IPS-18c (cell line): ENCODE measurements around the gene SLC7A8.
"Not testable (repeated sequence)": the region's sequence is repeated elsewhere in the genome, so short reads cannot be mapped to it uniquely, and the experiment has no call there.

ENCODE experiments used
- H3K4me3 ChIP-seq: 2 replicates; pipeline ENCODE4 v1.7.0; 2013; ENCODE audit warnings: low read depth, mild to moderate bottlenecking, low read length, moderate library complexity; ENCODE audit not compliant: insufficient read depth
- H3K9me3 ChIP-seq: one replicate; pipeline ENCODE4 v1.6.1; 2013; ENCODE audit warnings: mild to moderate bottlenecking, low read length, moderate library complexity; ENCODE audit not compliant: control insufficient read depth, insufficient read depth

SLC7A8 gene

DNA sequence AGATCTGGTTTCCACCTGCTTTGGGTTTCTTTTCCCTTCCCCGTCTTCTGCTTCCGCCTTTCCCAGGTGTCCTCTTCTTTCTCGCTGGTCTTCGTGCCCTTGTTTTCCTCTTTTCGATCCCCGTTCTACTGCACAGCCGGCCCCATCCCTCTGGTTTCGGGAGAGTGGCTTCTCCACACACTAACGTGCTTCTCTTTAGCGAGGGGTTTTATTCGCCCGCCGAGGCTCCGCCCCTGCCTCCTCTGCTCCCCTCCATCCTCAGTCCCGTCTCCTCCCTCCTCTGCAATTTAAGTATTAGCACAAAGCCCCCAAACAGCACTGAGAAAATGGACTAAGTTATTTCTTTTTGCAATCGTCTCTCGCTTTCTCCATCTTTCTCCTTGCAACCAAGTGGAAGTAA is at the start of gene SLC7A8:
Gene SLC7A8, minus strand, starts transcription at position 182 of the 400 bp plus-strand sequence. CDS start 746 bp downstream, outside the sequence.
- peak within 1 kb of the TSS; percentile 62 for H3K4me3 ChIP-seq

DNA sequence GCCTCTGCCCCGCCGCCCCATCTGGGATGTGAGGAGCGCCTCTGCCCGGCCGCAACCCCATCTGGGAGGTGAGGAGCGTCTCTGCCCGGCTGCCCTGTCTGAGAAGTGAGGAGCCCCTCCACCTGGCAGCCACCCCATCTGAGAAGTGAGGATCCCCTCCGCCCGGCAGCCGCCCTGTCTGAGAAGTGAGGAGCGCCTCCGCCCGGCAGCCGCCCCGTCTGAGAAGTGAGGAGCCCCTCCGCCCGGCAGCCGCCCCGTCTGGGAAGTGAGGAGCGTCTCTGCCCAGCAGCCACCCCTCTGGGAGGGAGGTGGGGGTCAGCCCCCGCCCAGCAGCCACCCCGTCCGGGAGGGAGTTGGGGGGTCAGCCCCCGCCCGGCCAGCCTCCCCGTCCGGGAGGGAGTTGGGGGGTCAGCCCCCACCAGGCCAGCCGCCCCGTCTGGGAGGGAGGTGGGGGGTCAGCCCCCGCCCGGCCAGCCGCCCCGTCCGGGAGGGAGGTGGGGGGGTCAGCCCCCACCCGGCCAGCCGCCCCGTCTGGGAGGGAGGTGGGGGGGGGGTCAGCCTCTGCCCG is 48.9 kb upstream of the SLC7A8 start:
- H3K9me3 ChIP-seq, H3K4me3 ChIP-seq: not testable (repeated sequence)

More for the DNA sequence above, at the start of gene SLC7A8:
- H3K9me3 ChIP-seq, result no peaks in the 10 kb centered on the region

GRCh38 chr14:23228812-23229211 is 45.4 kb upstream of the SLC7A8 start:
- H3K9me3 ChIP-seq, result no peaks in the 10 kb centered on the region
- H3K4me3 ChIP-seq, result no peak overlapping the region

DNA sequence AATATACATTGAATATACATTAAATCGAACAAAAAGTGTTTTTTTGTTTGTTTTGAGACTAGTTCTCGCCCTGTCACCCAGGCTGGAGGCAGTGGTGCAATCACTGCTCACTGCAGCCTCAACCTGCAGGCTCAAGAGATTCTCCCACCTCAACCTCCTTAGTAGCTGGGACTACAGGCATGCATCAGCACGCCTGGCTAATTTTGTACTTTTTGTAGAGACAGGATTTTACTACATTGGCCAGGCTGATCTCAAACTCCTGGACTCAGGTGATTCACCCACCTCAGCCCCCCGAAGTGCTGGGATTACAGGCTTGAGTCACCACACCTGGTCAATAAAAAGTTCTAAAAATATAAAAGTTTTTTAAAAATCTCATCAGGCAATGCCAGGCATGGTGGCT is 44.1 kb upstream of the SLC7A8 start:
- Histone ChIP-seq H3K9me3 (no peaks in the 10 kb centered on the region), H3K4me3 (no peak overlapping the region)

- not testable (repeated sequence) for H3K9me3 ChIP-seq, H3K4me3 ChIP-seq
Observed at GRCh38 chr14:23224958-23225357, 41.5 kb upstream of the SLC7A8 start.

- no peak overlapping the region for H3K4me3 ChIP-seq
- no peaks in the 10 kb centered on the region for H3K9me3 ChIP-seq
Observed at GRCh38 chr14:23219075-23219474, 35.6 kb upstream of the SLC7A8 start.

- H3K9me3 ChIP-seq, result no peaks in the 10 kb centered on the region
- H3K4me3 ChIP-seq, result no peak overlapping the region
Observed at GRCh38 chr14:23217032-23218020, 33.9 kb upstream of the SLC7A8 start.

DNA sequence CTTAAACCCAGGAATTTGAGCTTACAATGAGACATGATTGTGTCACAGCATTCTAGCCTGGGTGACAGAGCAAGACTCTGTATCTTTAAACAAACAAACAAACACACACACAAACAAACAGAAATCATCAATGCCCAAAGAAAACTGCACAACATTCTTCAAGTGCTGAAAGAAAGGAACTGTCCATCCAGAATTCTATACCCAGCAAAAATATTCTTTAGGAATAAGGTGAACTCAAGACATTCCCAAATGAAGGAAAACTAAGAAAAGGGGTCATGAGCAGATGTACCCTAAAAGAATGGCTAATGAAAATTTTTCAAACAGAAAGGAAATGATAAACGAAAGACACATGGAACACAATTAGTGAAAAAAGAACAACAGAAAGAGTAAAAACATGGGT is 32.0 kb upstream of the SLC7A8 start:
- no peaks in the 10 kb centered on the region for H3K9me3 ChIP-seq
- no peak overlapping the region for H3K4me3 ChIP-seq

DNA sequence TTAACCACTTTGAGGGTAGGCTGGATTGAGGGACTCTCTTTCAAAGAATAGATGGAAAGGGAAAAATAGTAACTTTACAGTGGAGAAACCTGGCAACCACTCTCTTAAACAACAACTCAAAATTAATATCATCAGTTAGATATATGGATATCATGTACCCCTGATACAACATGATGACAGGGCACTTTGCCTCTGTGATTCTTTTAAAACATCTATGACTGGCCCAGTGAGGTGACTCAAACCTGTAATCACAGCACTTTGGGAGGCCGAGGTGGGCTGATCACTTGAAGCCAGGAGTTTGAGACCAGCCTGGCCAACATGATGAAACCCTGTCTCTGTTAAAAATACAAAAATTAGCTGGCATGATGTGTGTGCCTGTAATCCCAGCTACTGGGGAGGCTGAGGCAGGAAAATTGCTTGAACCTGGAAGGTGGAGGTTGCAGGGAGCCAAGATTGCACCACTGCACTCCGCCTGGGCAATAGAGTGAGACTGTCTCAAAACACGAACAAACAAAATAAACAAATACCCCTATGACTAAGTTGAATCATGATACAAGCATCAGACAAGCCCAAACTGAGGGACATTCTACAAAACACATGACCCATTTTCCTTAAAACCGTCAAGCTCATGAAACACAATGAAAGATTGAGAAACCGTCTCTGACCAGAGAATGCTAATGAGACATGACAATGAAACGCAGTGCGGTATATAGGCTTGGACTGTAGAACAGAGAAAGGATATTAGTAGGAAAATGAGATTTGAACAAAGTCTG is 26.4 kb upstream of the SLC7A8 start:
- H3K4me3 ChIP-seq, result no peak overlapping the region
- no peaks in the 10 kb centered on the region for H3K9me3 ChIP-seq

- Histone ChIP-seq H3K4me3 (no peak overlapping the region), H3K9me3 (peaks cover 2% of the 10 kb centered on the region)
Observed at GRCh38 chr14:23208324-23208723, 24.9 kb upstream of the SLC7A8 start.

DNA sequence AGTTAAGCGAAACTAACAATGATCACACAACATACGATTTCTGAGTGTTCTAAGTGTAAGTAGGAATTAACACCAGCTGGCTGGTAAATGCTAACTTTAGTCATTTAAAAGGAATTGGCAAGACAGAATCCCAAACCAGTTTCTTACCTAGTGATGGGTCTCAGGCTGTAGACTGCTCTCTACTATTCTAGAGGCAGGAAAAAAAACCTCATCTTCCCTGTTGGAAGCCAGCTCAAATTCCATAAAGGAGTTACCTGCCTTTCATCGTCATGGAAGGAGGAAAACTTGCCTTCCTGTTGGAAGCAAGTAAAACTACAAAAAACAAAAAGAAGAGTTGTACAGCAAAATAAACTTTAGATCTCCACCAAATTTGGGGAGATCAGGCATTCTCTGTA is 23.7 kb upstream of the SLC7A8 start:
- H3K4me3 ChIP-seq, result no peak overlapping the region; the same call in 1 of the 2 replicates

GRCh38 chr14:23206422-23207145 is 23.1 kb upstream of the SLC7A8 start:
- Histone ChIP-seq H3K4me3 (no peak overlapping the region; the same call in 1 of the 2 replicates), H3K9me3 (peaks cover 2% of the 10 kb centered on the region)

More for the DNA sequence above, 23.7 kb upstream of the SLC7A8 start:
- H3K9me3 ChIP-seq, result peaks cover 2% of the 10 kb centered on the region

- Histone ChIP-seq H3K9me3 (peaks cover 2% of the 10 kb centered on the region), H3K4me3 (no peak overlapping the region)
Observed at GRCh38 chr14:23202001-23202400, 18.5 kb upstream of the SLC7A8 start.

GRCh38 chr14:23199141-23199540 is 15.7 kb upstream of the SLC7A8 start:
- not testable (repeated sequence) for H3K9me3 ChIP-seq, H3K4me3 ChIP-seq

DNA sequence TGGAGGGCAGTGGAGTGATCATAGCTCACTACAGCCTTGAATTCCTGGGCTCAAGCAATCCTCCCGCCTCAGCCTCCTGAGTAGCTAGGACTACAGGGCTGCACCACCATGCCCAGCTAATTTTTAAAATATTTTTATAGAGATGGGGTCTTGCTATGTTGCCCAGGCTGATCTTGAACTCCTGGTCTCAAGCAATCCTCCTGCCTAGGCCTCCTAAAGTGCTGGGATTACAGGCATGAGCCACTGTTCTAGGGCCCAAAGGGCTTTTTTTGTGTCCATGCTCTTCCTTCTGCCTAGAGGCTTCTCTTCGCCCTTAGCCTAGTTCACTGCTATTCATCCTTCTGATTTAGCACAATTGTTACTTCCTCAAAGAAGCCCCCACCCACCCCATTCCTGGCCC is 13.0 kb upstream of the SLC7A8 start:
- H3K9me3 ChIP-seq, result not testable (repeated sequence)

DNA sequence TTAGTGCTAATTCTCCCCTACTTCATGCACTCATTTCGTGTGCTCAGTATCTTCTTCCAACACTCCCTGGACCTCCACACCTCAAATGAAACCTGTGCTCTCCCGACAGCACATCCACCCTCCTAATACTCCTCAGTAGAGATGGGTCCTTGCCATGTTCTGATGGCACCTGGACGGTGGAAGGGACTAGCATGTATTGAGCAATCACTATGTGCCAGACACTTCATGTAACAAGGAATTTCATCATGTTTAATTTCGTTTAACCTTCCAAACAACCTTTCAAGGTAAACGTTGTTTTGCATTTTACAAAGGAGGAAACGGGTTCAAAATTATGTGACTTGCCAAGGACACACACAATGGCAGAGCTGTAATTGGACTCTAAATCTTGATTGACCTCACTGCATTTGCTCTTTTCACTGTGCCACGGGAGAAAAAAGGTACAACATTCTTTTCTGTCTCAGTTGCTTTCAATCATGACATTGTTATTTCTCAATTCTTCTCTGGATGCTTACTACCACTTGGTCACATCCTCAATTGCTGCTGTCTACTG is 12.2 kb upstream of the SLC7A8 start:
- no peaks in the 10 kb centered on the region for H3K9me3 ChIP-seq
- H3K4me3 ChIP-seq, result no peak overlapping the region

More for the DNA sequence above, 13.0 kb upstream of the SLC7A8 start:
- not testable (repeated sequence) for H3K4me3 ChIP-seq

GRCh38 chr14:23193432-23193831 is 10.0 kb upstream of the SLC7A8 start:
- Histone ChIP-seq H3K9me3 (no peaks in the 10 kb centered on the region), H3K4me3 (no peak overlapping the region)
